Thoracic aorta (tissue), 2 donors: ENCODE measurements around the gene SCAMP4. TPM values are rescaled to one million over a fixed set of nuclear protein-coding genes. Genes with fewer than 3 reads are reported as not detected.

Source experiments
- ATAC-seq: fragments of 150-250 bp; one replicate; pipeline ENCODE4 v1.8.0; 2017; ENCODE audit warnings: low read depth; ENCODE audit not compliant: insufficient number of reproducible peaks, low FRiP score
- DNase-seq: peaks from one replicate; pipeline ENCODE4 v3.0.0-alpha.2; 2020; ENCODE audit warnings: low spot score
- H3K27ac ChIP-seq, 2 donors: fragments of 200-600 bp; sonication (generic); 1 replicate in 1 of 2; 2 replicates in 1 of 2; pipeline ENCODE4 v1.5.1; 2016; ENCODE audit warnings: mild to moderate bottlenecking in 2 of 2, moderate library complexity in 2 of 2
- H3K27me3 ChIP-seq: fragments of 200-600 bp; sonication (generic); replicated peaks from 2 replicates; pipeline ENCODE4 v1.6.0; 2016; ENCODE audit warnings: mild to moderate bottlenecking; ENCODE audit not compliant: insufficient read depth
- H3K36me3 ChIP-seq: fragments of 200-600 bp; sonication (generic); one replicate; pipeline ENCODE4 v1.5.1; 2016
- H3K4me1 ChIP-seq, 2 donors: fragments of 200-600 bp; sonication (generic); 1 replicate in 1 of 2; 2 replicates in 1 of 2; pipeline versions ENCODE4 v1.5.1 to v1.6.0; 2016; ENCODE audit warnings: low read depth in 2 of 2, mild to moderate bottlenecking in 1 of 2; ENCODE audit not compliant: control insufficient read depth in 1 of 2
- H3K4me3 ChIP-seq: fragments of 200-600 bp; sonication (generic); 2 replicates; pipeline ENCODE4 v1.5.1; 2016; ENCODE audit warnings: mild to moderate bottlenecking
- H3K9me3 ChIP-seq: fragments of 200-600 bp; sonication (generic); 2 replicates; pipeline ENCODE4 v1.5.1; 2016
- total RNA-seq, 2 donors: library from RNA; depleted of rRNA; stranded (reverse); fragments of >200 nt; gene quantifications; one replicate each; pipeline versions ENCODE4 v1.1.0 to v1.2.3, GENCODE V29; 2016
- TF ChIP-seq, protein P1 (sequence below): fragments of 200-600 bp; sonication (generic); IDR thresholded peaks from one replicate; pipeline ENCODE4 v1.5.1; 2019; ENCODE audit warnings: antibody characterized with exemption

SCAMP4 gene
- total RNA-seq, 2 donors from 2014 or later: 44.1 to 73.7 TPM

- no peaks in the 10 kb centered on the region for H3K36me3 ChIP-seq
- H3K4me1 ChIP-seq: no peaks in the 10 kb centered on the region
- H3K9me3 ChIP-seq: no peaks in the 10 kb centered on the region
- H3K27ac ChIP-seq: no peak overlapping the region
- H3K4me3 ChIP-seq: no peak overlapping the region
- TF ChIP-seq, protein P1, sequence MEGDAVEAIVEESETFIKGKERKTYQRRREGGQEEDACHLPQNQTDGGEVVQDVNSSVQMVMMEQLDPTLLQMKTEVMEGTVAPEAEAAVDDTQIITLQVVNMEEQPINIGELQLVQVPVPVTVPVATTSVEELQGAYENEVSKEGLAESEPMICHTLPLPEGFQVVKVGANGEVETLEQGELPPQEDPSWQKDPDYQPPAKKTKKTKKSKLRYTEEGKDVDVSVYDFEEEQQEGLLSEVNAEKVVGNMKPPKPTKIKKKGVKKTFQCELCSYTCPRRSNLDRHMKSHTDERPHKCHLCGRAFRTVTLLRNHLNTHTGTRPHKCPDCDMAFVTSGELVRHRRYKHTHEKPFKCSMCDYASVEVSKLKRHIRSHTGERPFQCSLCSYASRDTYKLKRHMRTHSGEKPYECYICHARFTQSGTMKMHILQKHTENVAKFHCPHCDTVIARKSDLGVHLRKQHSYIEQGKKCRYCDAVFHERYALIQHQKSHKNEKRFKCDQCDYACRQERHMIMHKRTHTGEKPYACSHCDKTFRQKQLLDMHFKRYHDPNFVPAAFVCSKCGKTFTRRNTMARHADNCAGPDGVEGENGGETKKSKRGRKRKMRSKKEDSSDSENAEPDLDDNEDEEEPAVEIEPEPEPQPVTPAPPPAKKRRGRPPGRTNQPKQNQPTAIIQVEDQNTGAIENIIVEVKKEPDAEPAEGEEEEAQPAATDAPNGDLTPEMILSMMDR: no peak
- ATAC-seq (no peak), DNase-seq (no peak)
- H3K27me3 ChIP-seq: no peaks in the 10 kb centered on the region
Measured at GRCh38 chr19:1949304-1950101, 44.3 kb downstream of the SCAMP4 start.

DNA sequence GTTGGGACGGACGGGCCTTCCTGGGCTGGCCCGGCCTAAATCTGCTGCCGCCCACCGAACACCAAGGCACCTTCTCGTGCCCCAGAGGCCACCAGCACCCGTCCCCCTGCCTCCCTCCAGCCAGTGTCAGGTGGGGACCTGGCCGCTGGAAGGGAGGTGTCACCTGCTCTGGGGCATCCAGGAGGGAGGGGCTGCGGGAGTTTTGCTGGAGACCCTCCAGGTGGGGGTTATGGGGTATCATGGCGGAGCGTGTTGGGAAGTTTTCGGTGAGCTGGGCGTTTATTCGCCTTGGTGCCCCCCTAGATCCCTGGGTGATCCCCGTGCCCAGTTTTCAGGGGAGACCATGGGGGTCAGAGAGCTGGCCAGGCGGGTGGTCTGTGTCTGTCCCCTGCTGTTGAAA is 45.4 kb downstream of the SCAMP4 start:
- H3K4me1 ChIP-seq: no peaks in the 10 kb centered on the region
- H3K27ac ChIP-seq: no peak overlapping the region
- H3K9me3 ChIP-seq: no peaks in the 10 kb centered on the region
- H3K36me3 ChIP-seq: no peaks in the 10 kb centered on the region
- TF ChIP-seq, protein P1: no peak
- DNase-seq (no peak), ATAC-seq (no peak)
- no peaks in the 10 kb centered on the region for H3K27me3 ChIP-seq
- H3K4me3 ChIP-seq: no peak overlapping the region

GRCh38 chr19:1952635-1953034 is 47.4 kb downstream of the SCAMP4 start:
- Histone ChIP-seq H3K9me3 (no peaks in the 10 kb centered on the region), H3K4me1 (no peaks in the 10 kb centered on the region), H3K27ac (no peak overlapping the region), H3K4me3 (no peak overlapping the region), H3K27me3 (no peaks in the 10 kb centered on the region), H3K36me3 (no peaks in the 10 kb centered on the region)
- ATAC-seq: no peak
- TF ChIP-seq, protein P1: no peak
- DNase-seq: no peak

DNA sequence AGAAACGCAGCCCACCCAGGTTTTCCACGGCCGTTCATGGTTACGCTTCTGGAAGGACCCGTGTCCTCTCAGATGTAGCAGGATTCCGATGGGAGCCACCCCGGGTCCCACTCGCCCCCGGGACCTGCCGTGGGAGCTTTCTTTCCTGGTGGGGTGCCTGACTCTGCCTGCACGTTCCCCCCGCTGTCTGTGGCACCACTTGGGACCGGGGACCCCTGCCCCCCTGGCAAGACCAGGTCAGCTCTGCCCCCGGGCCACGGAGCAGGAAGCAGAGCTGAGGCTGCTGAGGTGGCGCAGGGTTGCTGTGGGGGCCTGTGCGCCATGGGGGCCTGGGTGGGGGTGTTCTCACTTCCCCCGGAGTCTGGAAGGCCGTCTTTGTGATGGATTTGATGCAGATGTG is 47.8 kb downstream of the SCAMP4 start:
- no peaks in the 10 kb centered on the region for H3K4me1 ChIP-seq
- H3K27ac ChIP-seq: no peak overlapping the region
- H3K36me3 ChIP-seq: no peaks in the 10 kb centered on the region
- no peaks in the 10 kb centered on the region for H3K9me3 ChIP-seq
- no peak overlapping the region for H3K4me3 ChIP-seq
- no peaks in the 10 kb centered on the region for H3K27me3 ChIP-seq
- no peak for DNase-seq
- ATAC-seq: no peak
- TF ChIP-seq, protein P1: no peak

DNA sequence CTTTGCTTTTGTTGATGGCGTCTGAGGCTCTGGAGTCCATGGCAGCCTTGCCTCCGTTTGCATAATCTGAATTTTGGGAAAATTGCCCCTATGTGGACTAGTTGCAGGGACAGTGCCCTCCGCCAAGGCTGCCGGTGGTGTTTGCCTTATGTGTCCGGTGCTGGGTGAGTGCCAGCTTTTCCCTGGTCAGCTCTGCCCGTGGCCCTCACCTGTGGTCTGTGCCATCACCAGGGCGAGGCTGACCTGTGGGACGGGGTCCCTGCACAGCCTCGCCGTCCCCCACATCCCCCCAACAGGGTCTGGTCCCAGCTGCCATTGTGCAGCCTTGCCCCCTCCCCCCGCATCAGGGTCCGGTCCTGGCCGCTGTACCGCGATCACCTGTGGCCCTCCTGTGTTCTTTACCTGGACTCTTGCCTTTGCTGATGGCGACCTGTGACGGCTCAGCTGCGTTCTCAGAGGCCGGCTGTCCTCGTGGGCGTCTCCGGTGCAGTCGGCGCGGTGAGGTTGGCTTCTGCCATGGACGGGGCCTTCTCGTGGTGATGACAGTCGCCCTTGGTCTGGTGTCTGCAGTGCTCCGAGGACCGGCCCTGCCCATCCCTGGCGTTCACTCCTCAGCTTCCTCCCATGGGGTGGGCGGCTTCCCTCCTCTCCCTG is 48.4 kb downstream of the SCAMP4 start:
- H3K36me3 ChIP-seq: no peaks in the 10 kb centered on the region
- no peak overlapping the region for H3K4me3 ChIP-seq
- no peaks in the 10 kb centered on the region for H3K9me3 ChIP-seq
- no peaks in the 10 kb centered on the region for H3K27me3 ChIP-seq
- ATAC-seq: no peak
- DNase-seq: no peak
- TF ChIP-seq, protein P1: no peak
- no peaks in the 10 kb centered on the region for H3K4me1 ChIP-seq
- no peak overlapping the region for H3K27ac ChIP-seq
